GM10266 (cell line): Measurements from ENCODE around the gene NEUROG1.

ENCODE experiments used
- DNase-seq: peaks from one replicate; pipeline ENCODE4 v3.0.0; 2012; ENCODE audit errors: extremely low spot score
- TF ChIP-seq, protein P1 (sequence below): IDR thresholded peaks from 2 replicates; pipeline ENCODE4 v1.5.1; 2012; ENCODE audit warnings: mild to moderate bottlenecking, low read depth; ENCODE audit not compliant: control insufficient read depth, insufficient read depth; ENCODE audit errors: missing control alignments

NEUROG1 gene

DNA sequence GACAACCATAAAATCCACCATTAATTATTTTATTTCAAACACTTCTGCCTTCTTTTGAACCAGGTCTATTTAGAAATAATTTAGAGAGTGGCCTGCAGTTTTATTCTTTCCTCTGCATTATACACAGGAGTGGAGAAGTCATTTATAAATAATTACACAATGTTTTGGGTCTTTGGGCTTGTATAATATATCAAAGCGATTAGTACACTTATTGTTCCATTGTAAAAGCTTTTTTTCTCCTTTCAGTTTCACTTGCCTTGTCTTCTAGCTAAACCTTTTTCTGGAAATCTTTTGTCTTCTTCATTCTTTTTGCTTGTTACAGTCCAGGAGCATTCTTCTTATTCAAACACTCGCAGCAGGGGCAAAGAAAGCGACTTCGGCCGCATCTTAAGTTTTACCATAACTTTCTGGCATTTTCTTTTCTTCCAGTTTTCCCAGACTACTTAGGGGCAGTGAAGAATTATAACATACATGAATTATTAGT, 7.3 kb upstream of the NEUROG1 start:
- TF ChIP-seq, protein P1, sequence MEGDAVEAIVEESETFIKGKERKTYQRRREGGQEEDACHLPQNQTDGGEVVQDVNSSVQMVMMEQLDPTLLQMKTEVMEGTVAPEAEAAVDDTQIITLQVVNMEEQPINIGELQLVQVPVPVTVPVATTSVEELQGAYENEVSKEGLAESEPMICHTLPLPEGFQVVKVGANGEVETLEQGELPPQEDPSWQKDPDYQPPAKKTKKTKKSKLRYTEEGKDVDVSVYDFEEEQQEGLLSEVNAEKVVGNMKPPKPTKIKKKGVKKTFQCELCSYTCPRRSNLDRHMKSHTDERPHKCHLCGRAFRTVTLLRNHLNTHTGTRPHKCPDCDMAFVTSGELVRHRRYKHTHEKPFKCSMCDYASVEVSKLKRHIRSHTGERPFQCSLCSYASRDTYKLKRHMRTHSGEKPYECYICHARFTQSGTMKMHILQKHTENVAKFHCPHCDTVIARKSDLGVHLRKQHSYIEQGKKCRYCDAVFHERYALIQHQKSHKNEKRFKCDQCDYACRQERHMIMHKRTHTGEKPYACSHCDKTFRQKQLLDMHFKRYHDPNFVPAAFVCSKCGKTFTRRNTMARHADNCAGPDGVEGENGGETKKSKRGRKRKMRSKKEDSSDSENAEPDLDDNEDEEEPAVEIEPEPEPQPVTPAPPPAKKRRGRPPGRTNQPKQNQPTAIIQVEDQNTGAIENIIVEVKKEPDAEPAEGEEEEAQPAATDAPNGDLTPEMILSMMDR = no peak
- DNase-seq = no peak

DNA sequence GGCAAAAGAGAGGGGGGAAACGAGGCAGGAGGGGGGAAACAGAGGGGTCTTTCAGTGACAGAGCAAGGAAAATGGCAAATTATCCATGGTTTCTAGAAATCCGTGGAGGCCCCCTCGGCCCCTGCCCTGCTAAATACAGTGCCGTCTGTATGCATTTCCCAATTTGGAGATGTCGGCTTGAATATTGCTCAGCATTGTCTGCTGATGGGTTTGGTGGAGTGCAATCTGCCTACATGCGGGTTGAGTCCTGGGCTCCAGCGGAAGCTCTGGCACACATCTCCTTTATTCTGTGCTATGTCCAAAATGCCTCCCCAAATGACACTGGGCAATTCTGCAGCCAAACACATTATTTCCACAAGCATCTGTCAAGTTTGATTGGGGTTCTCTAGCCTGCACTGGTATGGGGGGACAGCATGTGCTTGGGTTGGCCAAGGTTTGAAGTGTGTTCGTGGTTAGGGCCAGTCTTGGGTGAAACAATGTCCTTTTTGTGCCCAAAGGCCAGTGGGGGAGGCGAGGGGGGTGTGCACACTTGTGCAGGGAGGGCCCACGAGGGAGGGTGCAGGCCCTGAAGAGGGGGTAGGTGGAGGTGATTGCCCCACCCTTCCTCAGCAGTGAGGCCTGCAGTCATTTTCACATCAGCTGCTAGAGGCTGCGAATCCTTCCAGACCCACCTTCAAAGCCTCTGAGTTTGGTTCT, 6.2 kb upstream of the NEUROG1 start:
- TF ChIP-seq, protein P1 = no peak
- DNase-seq = no peak

DNA sequence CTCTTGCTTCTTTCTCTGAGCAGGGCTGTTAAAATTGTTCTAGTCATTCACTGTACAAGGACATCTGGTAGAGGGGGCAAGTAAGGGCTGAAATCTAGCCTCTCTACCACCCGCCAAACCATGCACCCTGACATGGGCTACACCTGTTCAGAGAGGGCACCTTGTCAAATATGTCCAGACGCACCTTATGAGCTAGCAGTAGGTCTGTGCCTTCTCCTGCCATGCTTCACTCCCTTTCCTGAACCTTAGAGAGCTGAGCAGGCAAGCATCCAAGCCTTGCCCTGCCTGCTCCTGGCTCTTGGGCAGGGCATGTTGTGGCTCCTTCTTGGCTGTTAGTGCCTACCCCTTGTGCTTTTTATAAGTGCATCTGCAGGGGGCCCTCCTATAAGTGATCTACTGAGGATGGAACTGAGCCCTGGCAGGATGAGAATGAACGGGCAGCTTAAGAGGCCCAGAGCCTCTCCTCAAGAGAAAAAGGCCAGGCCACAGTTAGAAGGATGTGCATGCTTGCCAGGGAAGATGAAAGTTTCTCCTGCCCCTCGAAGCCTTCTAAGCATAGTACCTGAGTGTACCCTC, 3.8 kb upstream of the NEUROG1 start:
- DNase-seq = no peak
- TF ChIP-seq, protein P1 = no peak

DNA sequence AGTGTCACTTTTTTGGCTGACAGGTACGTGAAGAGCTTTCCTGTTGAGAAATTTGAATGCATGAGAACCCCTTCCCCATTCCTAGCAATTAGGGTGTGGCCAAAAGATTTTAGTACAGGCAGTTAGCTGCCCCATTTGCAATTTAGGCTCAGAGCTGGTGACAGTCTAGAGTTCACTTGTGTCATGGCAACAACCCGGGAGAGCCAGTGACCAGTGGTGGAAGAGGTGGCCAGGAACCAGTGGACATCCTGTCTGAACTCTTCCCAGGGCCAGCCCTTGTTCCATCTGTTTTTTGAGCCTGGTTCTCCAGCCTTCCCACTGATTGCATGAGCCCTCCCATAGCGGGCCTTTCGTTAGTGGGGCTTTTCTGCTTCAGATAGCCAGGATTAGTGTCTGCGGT, 2.5 kb upstream of the NEUROG1 start:
- TF ChIP-seq, protein P1 = no peak
- no peak for DNase-seq

DNA sequence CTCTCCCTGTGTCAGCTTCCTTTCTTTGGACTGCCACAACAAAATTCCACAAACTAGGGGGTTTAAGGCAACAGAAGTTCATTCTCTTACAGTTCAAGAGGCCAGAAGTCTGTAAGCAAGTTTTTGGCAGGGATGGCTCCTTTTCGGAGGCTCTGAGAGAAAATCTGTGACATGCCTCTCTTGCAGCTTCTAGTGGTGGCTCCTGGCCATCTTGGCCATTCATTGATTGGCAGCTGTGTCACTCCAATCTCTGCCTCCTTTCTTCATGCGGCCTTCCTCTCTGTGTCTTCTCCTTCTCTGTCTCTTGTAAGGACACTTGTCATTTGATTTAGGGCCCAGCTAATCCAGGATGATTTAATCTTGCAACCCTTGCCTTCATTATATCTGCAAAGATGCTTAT, 2.0 kb upstream of the NEUROG1 start:
- no peak for DNase-seq
- TF ChIP-seq, protein P1 = no peak

DNA sequence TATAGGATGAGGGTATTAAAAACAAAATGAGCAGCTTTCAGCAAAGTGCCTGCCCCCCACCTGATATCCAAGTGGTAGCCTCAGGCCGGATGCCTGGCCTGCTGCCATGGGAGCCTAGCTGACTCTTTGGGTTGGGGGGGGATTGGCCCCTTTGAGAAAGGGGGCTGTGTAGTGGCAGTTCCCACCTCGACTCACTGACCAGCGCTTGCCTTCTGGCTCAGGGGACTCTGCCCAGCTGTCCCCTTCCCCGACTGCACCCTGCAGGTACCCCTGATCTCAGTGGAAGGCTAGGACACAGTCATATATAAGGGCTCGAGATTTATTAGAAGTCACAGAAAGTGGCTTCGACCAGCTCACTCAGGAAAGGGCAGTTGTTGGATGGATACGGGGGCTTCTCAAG, 1.5 kb upstream of the NEUROG1 start:
- TF ChIP-seq, protein P1 = no peak
- no peak for DNase-seq

DNA sequence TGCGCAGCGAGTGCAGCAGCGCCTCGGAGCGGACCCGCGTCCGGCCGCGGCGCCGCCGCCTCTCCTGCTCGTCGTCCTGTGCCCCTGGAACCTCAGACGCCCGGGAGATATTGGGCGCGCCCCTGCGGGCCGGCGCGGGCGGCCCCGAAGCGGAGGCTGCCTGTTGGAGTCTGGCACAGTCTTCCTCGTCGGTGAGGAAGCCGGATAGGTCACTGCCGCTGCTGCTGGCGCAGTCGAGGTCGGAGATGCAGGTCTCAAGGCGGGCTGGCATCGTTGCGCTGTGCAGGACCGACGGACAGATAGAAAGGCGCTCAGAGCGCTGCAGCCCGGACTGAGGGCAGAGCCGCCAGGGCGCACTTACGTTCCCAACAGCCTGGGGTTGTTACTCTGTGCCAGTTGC, 344 bp downstream of the NEUROG1 start:
- no peak for DNase-seq
- TF ChIP-seq, protein P1 = no peak
